Measurements from ENCODE around the gene EXOC4. TPM values are rescaled to one million over a fixed set of nuclear protein-coding genes. Genes with fewer than 3 reads are reported as not detected.

EXOC4 gene
- total RNA-seq, 1 experiment from 2014 or later = 66.2 TPM

GRCh38 chr7:133980804-133981203 is 727.9 kb downstream of the EXOC4 start:
- H3K36me3 ChIP-seq (ENCODE audit: control insufficient read depth, insufficient read depth, low read length) = no peaks in the 10 kb centered on the region
- CTCF ChIA-PET = no interaction called here
- BruUV-seq (replicated peaks) = no TSS peak

GRCh38 chr7:133983685-133984419 is 731.0 kb downstream of the EXOC4 start:
- Mint-ChIP-seq H3K4me3 (ENCODE audit: unreplicated experiment) (no peak overlapping the region), H3K36me3 (ENCODE audit: insufficient read depth, unreplicated experiment) (no peaks in the 10 kb centered on the region), H3K27ac (ENCODE audit: unreplicated experiment) (no peak overlapping the region), H3K27me3 (ENCODE audit: insufficient read depth, unreplicated experiment) (no peaks in the 10 kb centered on the region), H3K4me1 (ENCODE audit: low read depth, unreplicated experiment) (no peaks in the 10 kb centered on the region), H3K9me3 (ENCODE audit: unreplicated experiment) (no peaks in the 10 kb centered on the region)
- Histone ChIP-seq H3K9me3 (no peaks in the 10 kb centered on the region), H3K4me1 (no peaks in the 10 kb centered on the region), H3K36me3 (ENCODE audit: control insufficient read depth, insufficient read depth, low read length) (no peaks in the 10 kb centered on the region), H3K27me3 (replicated peaks; ENCODE audit: control insufficient read depth, insufficient read depth, low read length) (no peaks in the 10 kb centered on the region), H3K4me3 (ENCODE audit: low read depth, low read length) (no peak overlapping the region)
- BruUV-seq (replicated peaks) = no TSS peak
- intact Hi-C loops (cut with micrococcal nuclease; ENCODE audit: unreplicated experiment) = no loop called here
- ChIA-PET POLR2A (no interaction called here), CTCF (no interaction called here)
- DNase-seq = no peak
- no peak for TF ChIP-seq CTCF (IDR thresholded peaks at IDR 0.05; ENCODE audit: insufficient read depth in 1 of 2, low read depth in 1 of 2, low read length in 1 of 2, severe bottlenecking in 1 of 2, unreplicated experiment in 1 of 2)

More at GRCh38 chr7:133980804-133981203, 727.9 kb downstream of the EXOC4 start:
- Mint-ChIP-seq H3K36me3 (ENCODE audit: insufficient read depth, unreplicated experiment) (no peaks in the 10 kb centered on the region), H3K27me3 (ENCODE audit: insufficient read depth, unreplicated experiment) (no peaks in the 10 kb centered on the region), H3K27ac (ENCODE audit: unreplicated experiment) (no peak overlapping the region), H3K9me3 (ENCODE audit: unreplicated experiment) (no peaks in the 10 kb centered on the region), H3K4me3 (ENCODE audit: unreplicated experiment) (no peak overlapping the region), H3K4me1 (ENCODE audit: low read depth, unreplicated experiment) (no peaks in the 10 kb centered on the region)
- Histone ChIP-seq H3K4me1 (no peaks in the 10 kb centered on the region), H3K9me3 (no peaks in the 10 kb centered on the region), H3K27me3 (replicated peaks; ENCODE audit: control insufficient read depth, insufficient read depth, low read length) (no peaks in the 10 kb centered on the region), H3K4me3 (ENCODE audit: low read depth, low read length) (no peak overlapping the region)
- no peak for DNase-seq
- POLR2A ChIA-PET = no interaction called here
- TF ChIP-seq CTCF (IDR thresholded peaks at IDR 0.05; ENCODE audit: insufficient read depth in 1 of 2, low read depth in 1 of 2, low read length in 1 of 2, severe bottlenecking in 1 of 2, unreplicated experiment in 1 of 2) = no peak
- intact Hi-C loops (cut with micrococcal nuclease; ENCODE audit: unreplicated experiment) = no loop called here

GRCh38 chr7:133985300-133985699 is 732.4 kb downstream of the EXOC4 start:
- no peaks in the 10 kb centered on the region for H3K36me3 Mint-ChIP-seq (ENCODE audit: insufficient read depth, unreplicated experiment)
- intact Hi-C loops (cut with micrococcal nuclease; ENCODE audit: unreplicated experiment) = no loop called here
- H3K9me3 Mint-ChIP-seq (ENCODE audit: unreplicated experiment) = no peaks in the 10 kb centered on the region
- H3K27me3 Mint-ChIP-seq (ENCODE audit: insufficient read depth, unreplicated experiment) = no peaks in the 10 kb centered on the region
- BruUV-seq (replicated peaks) = no TSS peak
- no peak for TF ChIP-seq CTCF (IDR thresholded peaks at IDR 0.05; ENCODE audit: insufficient read depth in 1 of 2, low read depth in 1 of 2, low read length in 1 of 2, severe bottlenecking in 1 of 2, unreplicated experiment in 1 of 2)
- Histone ChIP-seq H3K4me3 (ENCODE audit: low read depth, low read length) (no peak overlapping the region), H3K27me3 (replicated peaks; ENCODE audit: control insufficient read depth, insufficient read depth, low read length) (no peaks in the 10 kb centered on the region), H3K9me3 (no peaks in the 10 kb centered on the region), H3K4me1 (no peaks in the 10 kb centered on the region), H3K36me3 (ENCODE audit: control insufficient read depth, insufficient read depth, low read length) (no peaks in the 10 kb centered on the region)
- no peak overlapping the region for H3K27ac Mint-ChIP-seq (ENCODE audit: unreplicated experiment)
- H3K4me1 Mint-ChIP-seq (ENCODE audit: low read depth, unreplicated experiment) = no peaks in the 10 kb centered on the region
- no peak overlapping the region for H3K4me3 Mint-ChIP-seq (ENCODE audit: unreplicated experiment)
- ChIA-PET POLR2A (no interaction called here), CTCF (no interaction called here)
- DNase-seq = no peak
